ENCODE data around the gene GAS2L1. TPM values are rescaled to one million over a fixed set of nuclear protein-coding genes. Genes with fewer than 3 reads are reported as not detected.

The GAS2L1 gene
- total RNA-seq, 2 donors from 2014 or later: 22.2 to 24.9 TPM

- peaks cover 9% of the 10 kb centered on the region for H3K4me1 Mint-ChIP-seq
- peaks cover 38% of the 10 kb centered on the region for H3K27me3 ChIP-seq (ENCODE audit: control insufficient read depth, insufficient read depth, low read length, poor library complexity, severe bottlenecking)
- H3K36me3 Mint-ChIP-seq (ENCODE audit: low read depth): peaks cover 11% of the 10 kb centered on the region
- TF ChIP-seq, protein P1, sequence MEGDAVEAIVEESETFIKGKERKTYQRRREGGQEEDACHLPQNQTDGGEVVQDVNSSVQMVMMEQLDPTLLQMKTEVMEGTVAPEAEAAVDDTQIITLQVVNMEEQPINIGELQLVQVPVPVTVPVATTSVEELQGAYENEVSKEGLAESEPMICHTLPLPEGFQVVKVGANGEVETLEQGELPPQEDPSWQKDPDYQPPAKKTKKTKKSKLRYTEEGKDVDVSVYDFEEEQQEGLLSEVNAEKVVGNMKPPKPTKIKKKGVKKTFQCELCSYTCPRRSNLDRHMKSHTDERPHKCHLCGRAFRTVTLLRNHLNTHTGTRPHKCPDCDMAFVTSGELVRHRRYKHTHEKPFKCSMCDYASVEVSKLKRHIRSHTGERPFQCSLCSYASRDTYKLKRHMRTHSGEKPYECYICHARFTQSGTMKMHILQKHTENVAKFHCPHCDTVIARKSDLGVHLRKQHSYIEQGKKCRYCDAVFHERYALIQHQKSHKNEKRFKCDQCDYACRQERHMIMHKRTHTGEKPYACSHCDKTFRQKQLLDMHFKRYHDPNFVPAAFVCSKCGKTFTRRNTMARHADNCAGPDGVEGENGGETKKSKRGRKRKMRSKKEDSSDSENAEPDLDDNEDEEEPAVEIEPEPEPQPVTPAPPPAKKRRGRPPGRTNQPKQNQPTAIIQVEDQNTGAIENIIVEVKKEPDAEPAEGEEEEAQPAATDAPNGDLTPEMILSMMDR (conservative IDR thresholded peaks at IDR 0.05): no peak
- peaks cover 10% of the 10 kb centered on the region for H3K9me3 Mint-ChIP-seq
- peak overlapping the region; percentile 37 for H3K4me3 Mint-ChIP-seq
- H3K9ac ChIP-seq (ENCODE audit: extremely low read depth, low read length, poor library complexity, severe bottlenecking): no peak overlapping the region
- H3K27me3 Mint-ChIP-seq (ENCODE audit: insufficient read depth): peaks cover 47% of the 10 kb centered on the region
- no peak overlapping the region for H3K27ac Mint-ChIP-seq
- H3K27ac ChIP-seq (ENCODE audit: low read depth, low read length): no peak overlapping the region
- no peaks in the 10 kb centered on the region for H3K9me3 ChIP-seq (ENCODE audit: control insufficient read depth, low read length)
- WGBS, 2 experiments (ENCODE audit: insufficient coverage in 1 of 2, insufficient read length in 1 of 2): 80 to 81% methylated on average over 12 to 18 of the region's 18 CpGs
- DNase-seq: no peak
- H3K4me1 ChIP-seq (ENCODE audit: control insufficient read depth, insufficient read depth, low read length): no peaks in the 10 kb centered on the region
- no peak overlapping the region for H3K4me3 ChIP-seq (ENCODE audit: low read length)
- no peaks in the 10 kb centered on the region for H3K36me3 ChIP-seq (ENCODE audit: control insufficient read depth, insufficient read depth, low read length)
Observed at GRCh38 chr22:29316141-29316828, 9.8 kb downstream of the GAS2L1 start.

DNA sequence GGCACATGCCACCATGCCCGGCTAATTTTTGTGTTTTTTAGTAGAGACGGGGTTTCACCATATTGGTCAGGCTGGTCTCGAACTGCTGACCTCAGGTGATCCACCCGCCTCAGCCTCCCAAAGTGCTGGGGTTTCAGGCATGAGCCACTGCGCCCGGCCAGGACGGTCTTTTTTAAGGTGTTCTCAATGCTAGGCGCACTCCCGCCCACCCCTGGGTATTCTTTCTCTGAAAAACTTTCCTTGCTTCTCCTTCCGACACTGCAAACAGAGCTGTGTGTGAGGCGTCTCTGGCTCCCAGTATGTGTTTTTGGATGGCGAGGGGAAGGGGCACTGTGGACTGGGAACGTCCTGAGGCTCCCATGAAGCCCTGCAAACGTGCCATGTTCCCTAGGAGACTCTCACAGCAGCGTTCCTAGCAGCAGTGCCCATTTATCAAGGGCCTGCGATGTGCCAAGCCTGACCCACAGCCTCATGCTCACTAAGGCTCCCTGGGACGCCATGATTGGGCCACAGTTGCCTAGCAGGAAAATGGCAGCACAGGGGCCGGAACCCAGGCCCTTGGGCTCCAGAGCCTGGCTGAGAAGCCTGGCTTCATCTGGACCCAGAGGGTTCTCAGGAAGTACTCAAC lies 11.5 kb downstream of the GAS2L1 start:
- H3K9ac ChIP-seq (ENCODE audit: extremely low read depth, low read length, poor library complexity, severe bottlenecking): no peak overlapping the region
- peaks cover 9% of the 10 kb centered on the region for H3K4me1 Mint-ChIP-seq
- H3K4me3 Mint-ChIP-seq: no peak overlapping the region
- no peak for DNase-seq
- WGBS, 2 experiments (ENCODE audit: insufficient coverage in 1 of 2, insufficient read length in 1 of 2): 90 to 96% methylated on average over 14 to 18 of the region's 18 CpGs
- TF ChIP-seq, protein P1 (conservative IDR thresholded peaks at IDR 0.05): no peak
- H3K9me3 Mint-ChIP-seq: peaks cover 10% of the 10 kb centered on the region
- H3K36me3 Mint-ChIP-seq (ENCODE audit: low read depth): peaks cover 6% of the 10 kb centered on the region
- no peaks in the 10 kb centered on the region for H3K36me3 ChIP-seq (ENCODE audit: control insufficient read depth, insufficient read depth, low read length)
- H3K27ac ChIP-seq (ENCODE audit: low read depth, low read length): no peak overlapping the region
- H3K27me3 Mint-ChIP-seq (ENCODE audit: insufficient read depth): peaks cover 43% of the 10 kb centered on the region
- no peaks in the 10 kb centered on the region for H3K4me1 ChIP-seq (ENCODE audit: control insufficient read depth, insufficient read depth, low read length)
- peaks cover 35% of the 10 kb centered on the region for H3K27me3 ChIP-seq (ENCODE audit: control insufficient read depth, insufficient read depth, low read length, poor library complexity, severe bottlenecking)
- H3K4me3 ChIP-seq (ENCODE audit: low read length): no peak overlapping the region
- no peak overlapping the region for H3K27ac Mint-ChIP-seq
- no peaks in the 10 kb centered on the region for H3K9me3 ChIP-seq (ENCODE audit: control insufficient read depth, low read length)

DNA sequence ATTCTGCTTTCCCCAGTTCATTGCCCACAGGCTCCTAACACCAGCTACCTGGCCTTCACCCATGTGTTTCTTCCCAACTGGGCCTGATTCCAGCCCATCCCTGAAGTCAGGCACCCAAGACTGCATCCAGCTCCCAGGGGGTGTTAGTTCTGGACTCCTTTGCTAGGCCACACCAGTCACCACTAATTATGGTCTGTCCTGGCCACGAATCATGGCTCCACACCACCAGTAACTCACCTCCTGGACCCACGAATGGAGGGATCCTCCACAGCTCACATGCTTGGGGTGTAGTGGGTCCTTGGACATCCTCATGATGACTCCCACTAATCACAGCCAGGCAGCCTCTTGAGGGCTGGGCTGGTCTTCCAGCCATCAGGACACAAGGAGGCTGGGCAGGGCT lies 12.6 kb downstream of the GAS2L1 start:
- Mint-ChIP-seq H3K27me3 (ENCODE audit: insufficient read depth) (peaks cover 32% of the 10 kb centered on the region), H3K9me3 (peaks cover 2% of the 10 kb centered on the region), H3K4me1 (peaks cover 6% of the 10 kb centered on the region), H3K4me3 (no peak overlapping the region), H3K27ac (no peak overlapping the region), H3K36me3 (ENCODE audit: low read depth) (peaks cover 2% of the 10 kb centered on the region)
- H3K9ac ChIP-seq (ENCODE audit: extremely low read depth, low read length, poor library complexity, severe bottlenecking): no peak overlapping the region
- no peak for DNase-seq
- no peaks in the 10 kb centered on the region for H3K9me3 ChIP-seq (ENCODE audit: control insufficient read depth, low read length)
- WGBS, 2 experiments (ENCODE audit: insufficient coverage in 1 of 2, insufficient read length in 1 of 2): 68 to 100% methylated on average over 1 to 2 of the region's 2 CpGs
- TF ChIP-seq, protein P1 (conservative IDR thresholded peaks at IDR 0.05): no peak
- no peak overlapping the region for H3K4me3 ChIP-seq (ENCODE audit: low read length)
- H3K4me1 ChIP-seq (ENCODE audit: control insufficient read depth, insufficient read depth, low read length): no peaks in the 10 kb centered on the region
- H3K27me3 ChIP-seq (ENCODE audit: control insufficient read depth, insufficient read depth, low read length, poor library complexity, severe bottlenecking): peaks cover 23% of the 10 kb centered on the region
- no peaks in the 10 kb centered on the region for H3K36me3 ChIP-seq (ENCODE audit: control insufficient read depth, insufficient read depth, low read length)
- no peak overlapping the region for H3K27ac ChIP-seq (ENCODE audit: low read depth, low read length)
